ENCODE measurements around the gene RGS17. TPM values are rescaled to one million over a fixed set of nuclear protein-coding genes. Genes with fewer than 3 reads are reported as not detected.
"Not testable (repeated sequence)": the region's sequence is repeated elsewhere in the genome, so short reads cannot be mapped to it uniquely, and the experiment has no call there.

Gene RGS17
- total RNA-seq, 2 donors from 2014 or later: 0.26 to 0.45 TPM

DNA sequence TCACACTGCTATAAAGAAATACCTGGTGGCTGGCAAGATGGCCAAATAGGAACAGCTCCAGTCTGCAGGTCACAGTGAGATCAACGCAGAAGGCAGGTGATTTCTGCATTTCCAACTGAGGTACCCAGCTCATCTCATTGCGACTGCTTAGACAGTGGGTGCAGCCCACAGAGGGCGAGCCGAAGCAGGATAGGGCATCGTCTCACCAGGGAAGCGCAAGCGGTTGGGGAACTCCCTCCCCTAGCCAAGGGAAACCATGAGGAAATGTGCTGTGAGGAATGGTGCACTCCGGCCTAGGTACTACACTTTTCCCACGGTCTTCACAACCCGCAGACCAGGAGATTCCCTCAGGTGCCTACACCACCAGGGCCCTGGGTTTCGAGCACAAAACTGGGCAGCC lies 20.5 kb downstream of the RGS17 start:
- peaks cover 20% of the 10 kb centered on the region for H3K36me3 Mint-ChIP-seq
- not testable (repeated sequence) for DNase-seq (ENCODE audit: low spot score); H3K4me3 Mint-ChIP-seq; H3K4me1 Mint-ChIP-seq (ENCODE audit: low read depth in 2 of 2); ATAC-seq; H3K27ac Mint-ChIP-seq
- peaks cover 16 to 28% of the 10 kb centered on the region in 2 donors for H3K27me3 Mint-ChIP-seq
- peaks cover 14% of the 10 kb centered on the region for H3K9me3 Mint-ChIP-seq

- no peak for DNase-seq (ENCODE audit: low spot score)
- Mint-ChIP-seq H3K27me3 (peaks cover 12 to 38% of the 10 kb centered on the region in 2 donors), H3K27ac (no peak overlapping the region), H3K4me1 (ENCODE audit: low read depth in 2 of 2) (peaks cover 0 to 2% of the 10 kb centered on the region in 2 donors), H3K9me3 (peaks cover 9% of the 10 kb centered on the region), H3K36me3 (peaks cover 14% of the 10 kb centered on the region), H3K4me3 (no peak overlapping the region)
- no peak for ATAC-seq
Observed at GRCh38 chr6:153108315-153108714, 22.8 kb downstream of the RGS17 start.

DNA sequence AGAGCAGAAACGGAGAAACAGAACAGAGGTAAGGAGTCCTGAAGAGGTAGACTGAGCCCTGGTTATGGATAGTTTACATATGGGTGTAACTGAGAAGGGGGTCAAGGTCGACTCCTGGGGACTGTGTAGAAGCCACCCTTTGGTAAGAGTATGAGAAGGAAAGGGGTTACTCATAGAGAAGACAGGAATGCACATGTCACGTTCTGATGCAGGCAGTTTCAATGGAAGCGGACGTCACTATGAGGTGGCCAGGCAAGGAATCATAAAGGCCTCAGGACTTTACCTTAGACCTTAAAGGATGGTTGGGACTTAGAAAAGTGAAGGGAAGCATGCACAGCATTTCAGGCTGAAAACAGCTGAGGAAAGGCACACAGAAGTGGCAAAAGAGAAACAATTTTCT lies 25.1 kb downstream of the RGS17 start:
- H3K4me3 Mint-ChIP-seq: no peak overlapping the region
- H3K36me3 Mint-ChIP-seq: no peaks in the 10 kb centered on the region
- ATAC-seq (no peak), DNase-seq (ENCODE audit: low spot score) (no peak)
- peaks cover 0 to 2% of the 10 kb centered on the region in 2 donors for H3K4me1 Mint-ChIP-seq (ENCODE audit: low read depth in 2 of 2)
- H3K27ac Mint-ChIP-seq: no peak overlapping the region
- peaks cover 5 to 30% of the 10 kb centered on the region in 2 donors for H3K27me3 Mint-ChIP-seq
- H3K9me3 Mint-ChIP-seq: no peaks in the 10 kb centered on the region

DNA sequence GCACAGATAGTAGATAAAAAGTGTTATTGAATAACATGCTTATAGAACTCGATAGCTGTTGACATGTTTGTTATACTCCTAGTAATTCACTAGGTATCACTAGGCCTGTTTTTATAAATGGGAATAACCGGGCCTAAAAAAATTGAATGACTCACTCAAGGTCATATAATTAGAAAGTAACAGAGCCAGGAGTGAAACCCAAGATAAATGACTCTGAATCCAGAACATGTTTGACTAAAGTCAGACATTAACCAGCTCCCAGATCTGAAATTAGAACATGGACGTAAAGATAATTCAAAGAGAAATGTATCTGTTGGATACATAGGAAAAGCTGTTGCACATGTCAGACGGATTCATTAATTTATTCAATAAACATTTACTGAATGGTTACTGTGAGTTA lies 26.9 kb downstream of the RGS17 start:
- H3K27ac Mint-ChIP-seq: no peak overlapping the region
- no peak for DNase-seq (ENCODE audit: low spot score)
- no peak overlapping the region for H3K4me3 Mint-ChIP-seq
- peaks cover 0 to 2% of the 10 kb centered on the region in 2 donors for H3K4me1 Mint-ChIP-seq (ENCODE audit: low read depth in 2 of 2)
- peaks cover 5 to 30% of the 10 kb centered on the region in 2 donors for H3K27me3 Mint-ChIP-seq
- no peaks in the 10 kb centered on the region for H3K9me3 Mint-ChIP-seq
- H3K36me3 Mint-ChIP-seq: no peaks in the 10 kb centered on the region
- ATAC-seq: no peak

DNA sequence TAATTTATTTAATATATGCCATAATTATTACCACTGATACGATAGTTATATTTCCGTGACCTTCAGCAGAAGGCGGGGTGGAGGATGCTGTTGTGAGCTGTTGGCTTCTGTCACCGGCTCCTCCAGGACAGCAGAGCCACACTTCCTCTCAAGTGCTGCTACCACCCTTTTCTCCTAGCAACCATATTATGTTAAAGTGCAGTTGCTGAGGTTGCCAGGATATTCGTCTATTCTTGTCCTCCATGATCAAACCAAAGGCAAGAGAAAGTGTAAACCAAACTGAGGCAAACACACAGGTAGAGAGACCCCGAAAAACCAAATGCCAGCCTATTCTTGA lies 27.8 kb downstream of the RGS17 start:
- H3K9me3 Mint-ChIP-seq: no peaks in the 10 kb centered on the region
- no peak overlapping the region for H3K27ac Mint-ChIP-seq
- H3K36me3 Mint-ChIP-seq: no peaks in the 10 kb centered on the region
- H3K4me1 Mint-ChIP-seq (ENCODE audit: low read depth in 2 of 2): no peaks in the 10 kb centered on the region
- ATAC-seq (no peak), DNase-seq (ENCODE audit: low spot score) (no peak)
- no peak overlapping the region for H3K4me3 Mint-ChIP-seq
- H3K27me3 Mint-ChIP-seq: peaks cover 3 to 23% of the 10 kb centered on the region in 2 donors

DNA sequence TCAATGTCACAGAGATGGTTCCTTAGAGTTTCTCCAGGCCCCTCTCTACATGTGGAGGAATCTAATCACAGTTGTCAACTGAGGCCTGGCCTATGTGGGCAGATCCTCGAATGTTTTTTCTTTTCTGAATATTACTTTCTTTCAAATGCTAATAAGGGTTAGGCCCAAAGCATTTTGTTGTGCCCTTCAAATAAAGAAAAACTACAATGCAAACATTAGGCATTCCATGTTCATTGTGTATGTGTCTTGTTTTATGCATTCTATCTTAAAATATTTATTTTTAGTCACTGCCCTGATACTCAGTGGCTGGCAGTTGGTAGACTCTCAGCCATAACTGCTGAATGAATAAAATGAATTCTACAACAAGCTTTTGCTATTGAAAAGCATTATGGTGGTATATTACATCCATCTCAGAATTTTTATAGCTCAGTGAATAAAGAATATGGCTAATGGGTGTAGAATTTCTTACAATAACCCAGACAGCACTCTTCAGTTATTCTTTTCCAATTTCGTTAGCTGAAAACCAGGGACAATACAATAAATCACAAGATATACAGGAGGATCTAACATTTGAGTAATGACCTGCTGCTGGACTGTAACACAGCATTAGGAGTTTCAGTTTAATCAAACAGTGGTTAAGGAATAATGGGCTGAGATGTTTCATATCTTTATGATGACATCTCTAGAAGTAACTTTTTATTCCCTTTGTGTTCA lies 28.3 kb downstream of the RGS17 start:
- no peaks in the 10 kb centered on the region for H3K36me3 Mint-ChIP-seq
- H3K27me3 Mint-ChIP-seq: peaks cover 2 to 19% of the 10 kb centered on the region in 2 donors
- DNase-seq (ENCODE audit: low spot score) (no peak), ATAC-seq (no peak)
- no peak overlapping the region for H3K4me3 Mint-ChIP-seq
- no peaks in the 10 kb centered on the region for H3K9me3 Mint-ChIP-seq
- no peak overlapping the region for H3K27ac Mint-ChIP-seq
- no peaks in the 10 kb centered on the region for H3K4me1 Mint-ChIP-seq (ENCODE audit: low read depth in 2 of 2)

GRCh38 chr6:153101461-153101860 lies 29.6 kb downstream of the RGS17 start:
- Mint-ChIP-seq H3K9me3 (no peaks in the 10 kb centered on the region), H3K27me3 (peaks cover 4 to 23% of the 10 kb centered on the region in 2 donors), H3K4me3 (no peak overlapping the region), H3K27ac (no peak overlapping the region), H3K36me3 (no peaks in the 10 kb centered on the region), H3K4me1 (ENCODE audit: low read depth in 2 of 2) (no peaks in the 10 kb centered on the region)
- DNase-seq (ENCODE audit: low spot score) (no peak), ATAC-seq (no peak)

- DNase-seq (ENCODE audit: low spot score) (no peak), ATAC-seq (no peak)
- Mint-ChIP-seq H3K27me3 (peaks cover 4 to 12% of the 10 kb centered on the region in 2 donors), H3K27ac (no peak overlapping the region), H3K4me1 (ENCODE audit: low read depth in 2 of 2) (no peaks in the 10 kb centered on the region), H3K36me3 (no peaks in the 10 kb centered on the region), H3K9me3 (no peaks in the 10 kb centered on the region), H3K4me3 (no peak overlapping the region)
Observed at GRCh38 chr6:153099636-153100035, 31.4 kb downstream of the RGS17 start.

- Mint-ChIP-seq H3K27me3 (peaks cover 4 to 7% of the 10 kb centered on the region in 2 donors), H3K4me3 (no peak overlapping the region), H3K4me1 (ENCODE audit: low read depth in 2 of 2) (peaks cover 4 to 10% of the 10 kb centered on the region in 2 donors), H3K9me3 (no peaks in the 10 kb centered on the region), H3K36me3 (no peaks in the 10 kb centered on the region), H3K27ac (no peak overlapping the region)
- ATAC-seq: no peak
- no peak for DNase-seq (ENCODE audit: low spot score)
Observed at GRCh38 chr6:153096792-153097191, 34.3 kb downstream of the RGS17 start.

DNA sequence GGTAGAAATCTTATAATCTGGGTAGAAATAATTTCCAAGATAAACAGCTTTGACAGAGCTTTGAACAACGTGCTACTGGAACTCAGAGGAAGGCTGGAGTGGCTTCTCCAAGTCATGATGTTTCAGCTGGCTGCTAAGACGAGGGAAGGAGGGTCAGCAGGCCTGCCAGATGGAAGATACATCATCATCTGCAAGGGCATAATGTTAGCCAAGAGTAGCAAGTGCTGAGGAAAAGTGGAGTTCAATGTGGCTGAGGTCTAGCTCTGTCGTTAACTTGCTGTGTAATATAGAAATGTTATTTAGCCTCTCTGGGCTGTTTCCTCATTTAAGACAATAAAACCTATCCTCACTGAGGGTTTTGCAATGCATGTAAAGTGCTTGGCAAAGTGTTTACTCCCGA lies 35.1 kb downstream of the RGS17 start:
- no peak for DNase-seq (ENCODE audit: low spot score)
- Mint-ChIP-seq H3K9me3 (no peaks in the 10 kb centered on the region), H3K36me3 (no peaks in the 10 kb centered on the region), H3K27ac (no peak overlapping the region), H3K4me1 (ENCODE audit: low read depth in 2 of 2) (peaks cover 4 to 10% of the 10 kb centered on the region in 2 donors), H3K27me3 (peaks cover 4 to 7% of the 10 kb centered on the region in 2 donors), H3K4me3 (no peak overlapping the region)
- no peak for ATAC-seq

GRCh38 chr6:153092082-153093013 lies 38.7 kb downstream of the RGS17 start:
- H3K9me3 Mint-ChIP-seq: no peaks in the 10 kb centered on the region
- ATAC-seq: peak; percentile 76 to 77
- H3K4me3 Mint-ChIP-seq: peak overlapping the region; percentile 8
- peaks cover 6 to 10% of the 10 kb centered on the region in 2 donors for H3K4me1 Mint-ChIP-seq (ENCODE audit: low read depth in 2 of 2)
- no peak overlapping the region for H3K27ac Mint-ChIP-seq
- H3K27me3 Mint-ChIP-seq: peaks cover 2 to 3% of the 10 kb centered on the region in 2 donors
- no peak for DNase-seq (ENCODE audit: low spot score)
- H3K36me3 Mint-ChIP-seq: no peaks in the 10 kb centered on the region

GRCh38 chr6:153090241-153090930 lies 40.7 kb downstream of the RGS17 start:
- DNase-seq (ENCODE audit: low spot score): no peak
- Mint-ChIP-seq H3K9me3 (no peaks in the 10 kb centered on the region), H3K27me3 (peaks cover 0 to 4% of the 10 kb centered on the region in 2 donors), H3K36me3 (no peaks in the 10 kb centered on the region), H3K4me3 (no peak overlapping the region), H3K4me1 (ENCODE audit: low read depth in 2 of 2) (peaks cover 9 to 10% of the 10 kb centered on the region in 2 donors), H3K27ac (no peak overlapping the region)
- no peak for ATAC-seq

DNA sequence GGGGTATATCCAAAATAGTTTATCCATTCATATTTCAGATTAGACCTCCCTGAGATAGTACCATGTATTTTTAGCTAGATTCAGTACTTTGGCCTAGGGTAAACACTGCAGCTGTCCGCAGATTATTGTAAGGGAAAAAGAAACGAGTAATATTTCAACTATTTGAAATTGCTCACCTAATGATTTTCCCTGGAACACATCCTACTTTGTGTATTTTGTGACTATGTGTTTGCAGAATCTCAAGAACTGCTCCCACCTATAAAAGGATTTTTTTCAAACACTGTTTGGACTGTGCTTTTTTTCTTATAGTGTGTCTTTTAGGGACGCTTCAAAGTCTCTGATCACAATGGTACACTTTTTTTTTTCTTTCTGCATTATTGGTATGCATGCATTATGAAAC lies 42.3 kb downstream of the RGS17 start:
- no peaks in the 10 kb centered on the region for H3K9me3 Mint-ChIP-seq
- H3K4me3 Mint-ChIP-seq: no peak overlapping the region
- peaks cover 9 to 10% of the 10 kb centered on the region in 2 donors for H3K4me1 Mint-ChIP-seq (ENCODE audit: low read depth in 2 of 2)
- no peak overlapping the region for H3K27ac Mint-ChIP-seq
- H3K36me3 Mint-ChIP-seq: no peaks in the 10 kb centered on the region
- peaks cover 8 to 10% of the 10 kb centered on the region in 2 donors for H3K27me3 Mint-ChIP-seq
- ATAC-seq (no peak), DNase-seq (ENCODE audit: low spot score) (no peak)

All from natural killer cell treated with Interleukin-12 subunit alpha and Interleukin-12 subunit beta and Interleukin-15 and Interleukin-18, amount 100 ng/mL, for 72 hours (primary cell).